ENCODE measurements around the gene CNTN4.

CNTN4 gene

GRCh38 chr3:2274526-2274925 is 175.9 kb downstream of the CNTN4 start:
- DNase-seq, result no peak

- DNase-seq, result no peak
These were observed 185.2 kb downstream of the CNTN4 start for GRCh38 chr3:2283818-2284217.

- no peak for DNase-seq
These were observed 202.3 kb downstream of the CNTN4 start for GRCh38 chr3:2300938-2301337.

GRCh38 chr3:2301361-2301760 is 202.7 kb downstream of the CNTN4 start:
- DNase-seq, result no peak

GRCh38 chr3:2303566-2303965 is 204.9 kb downstream of the CNTN4 start:
- no peak for DNase-seq

- DNase-seq, result no peak
These were observed 212.4 kb downstream of the CNTN4 start for GRCh38 chr3:2311022-2311421.

GRCh38 chr3:2317521-2317920 is 218.9 kb downstream of the CNTN4 start:
- DNase-seq, result no peak

GRCh38 chr3:2334921-2335320 is 236.3 kb downstream of the CNTN4 start:
- DNase-seq, result no peak

- no peak for DNase-seq
These were observed 244.5 kb downstream of the CNTN4 start for GRCh38 chr3:2343031-2343682.

GRCh38 chr3:2352134-2352762 is 253.6 kb downstream of the CNTN4 start:
- DNase-seq, result no peak

- no peak for DNase-seq
These were observed 256.0 kb downstream of the CNTN4 start for GRCh38 chr3:2354702-2355101.

- DNase-seq, result no peak
These were observed 257.8 kb downstream of the CNTN4 start for GRCh38 chr3:2356298-2356950.

- no peak for DNase-seq
These were observed 262.1 kb downstream of the CNTN4 start for GRCh38 chr3:2360815-2361214.

GRCh38 chr3:2362122-2362521 is 263.5 kb downstream of the CNTN4 start:
- no peak for DNase-seq

GRCh38 chr3:2363854-2364253 is 265.2 kb downstream of the CNTN4 start:
- DNase-seq, result no peak

GRCh38 chr3:2370317-2370716 is 271.7 kb downstream of the CNTN4 start:
- DNase-seq, result no peak

GRCh38 chr3:2372306-2372705 is 273.6 kb downstream of the CNTN4 start:
- DNase-seq, result no peak

- no peak for DNase-seq
These were observed 276.7 kb downstream of the CNTN4 start for GRCh38 chr3:2375376-2375775.

GRCh38 chr3:2377281-2377680 is 278.6 kb downstream of the CNTN4 start:
- no peak for DNase-seq

GRCh38 chr3:2390926-2391532 is 292.4 kb downstream of the CNTN4 start:
- no peak for DNase-seq

- DNase-seq, result no peak
These were observed 293.2 kb downstream of the CNTN4 start for GRCh38 chr3:2391896-2392295.

- no peak for DNase-seq
These were observed 294.3 kb downstream of the CNTN4 start for GRCh38 chr3:2392981-2393380.

- no peak for DNase-seq
These were observed 316.4 kb downstream of the CNTN4 start for GRCh38 chr3:2415083-2415482.

GRCh38 chr3:2420919-2421318 is 322.3 kb downstream of the CNTN4 start:
- DNase-seq, result no peak
